HepG2 (cell line): ENCODE results near the gene RBM47. TPM values are rescaled to one million over a fixed set of nuclear protein-coding genes. Genes with fewer than 3 reads are reported as not detected.
A peak's percentile ranks its signal among the peaks of the same experiment; 100 is the strongest.

Experiments
- CCAR2 ChIP-seq: fragments of 200-400 bp; formaldehyde crosslinking; optimal IDR thresholded peaks from 2 replicates; pipeline ENCODE3; 2018; ENCODE audit warnings: low read depth, mild to moderate bottlenecking, low read length, moderate library complexity
- CHD2 ChIP-seq: IDR thresholded peaks from 2 replicates; pipeline ENCODE4 v1.6.1; 2011; ENCODE audit warnings: low read depth, low read length, improper control_type of control experiment
- CSRNP1 ChIP-seq: sonication (generic); formaldehyde crosslinking; IDR thresholded peaks from 2 replicates; pipeline ENCODE4 v1.8.1; 2023; ENCODE audit warnings: mild to moderate bottlenecking, missing genetic modification reagents
- CSRNP2 ChIP-seq: sonication (generic); formaldehyde crosslinking; conservative IDR thresholded peaks from 2 replicates; pipeline ENCODE4 v1.8.0; 2022; ENCODE audit warnings: low read depth, missing genetic modification reagents
- FOXO1 ChIP-seq: sonication (generic); formaldehyde crosslinking; IDR thresholded peaks from 2 replicates; pipeline ENCODE4 v1.4.0; 2020; ENCODE audit warnings: missing genetic modification reagents
- HNRNPLL ChIP-seq: fragments of 200-400 bp; formaldehyde crosslinking; IDR thresholded peaks from 2 replicates; pipeline ENCODE4 v1.6.1; 2017; ENCODE audit warnings: mild to moderate bottlenecking, low read depth, low read length; ENCODE audit not compliant: poor library complexity, severe bottlenecking
- MAFG ChIP-seq: sonication (generic); formaldehyde crosslinking; IDR thresholded peaks from 2 replicates; pipeline ENCODE4 v1.5.1; 2020; ENCODE audit warnings: mild to moderate bottlenecking, missing genetic modification reagents
- MTF1 ChIP-seq: sonication (generic); formaldehyde crosslinking; IDR thresholded peaks from 2 replicates; pipeline ENCODE4 v1.5.0; 2020; ENCODE audit warnings: missing genetic modification reagents
- NR3C1 ChIP-seq: sonication (generic); formaldehyde crosslinking; IDR thresholded peaks from 2 replicates; pipeline ENCODE4 v1.4.0; 2020; ENCODE audit warnings: missing genetic modification reagents
- PHF5A ChIP-seq: IDR thresholded peaks from one replicate; pipeline ENCODE4 v1.6.1; 2018; ENCODE audit warnings: low read depth, missing genetic modification reagents; ENCODE audit not compliant: unreplicated experiment
- PLRG1 ChIP-seq: fragments of 450-650 bp; conservative IDR thresholded peaks from 2 replicates; pipeline ENCODE4 v1.6.1; 2016
- RFXAP ChIP-seq: sonication (generic); formaldehyde crosslinking; IDR thresholded peaks from 2 replicates; pipeline ENCODE4 v1.4.0; 2020; ENCODE audit warnings: missing genetic modification reagents, borderline replicate concordance
- SIN3B ChIP-seq: fragments of 150-350 bp; IDR thresholded peaks from 2 replicates; pipeline ENCODE4 v1.6.1; 2014; ENCODE audit warnings: low read length
- SMAD9 ChIP-seq: sonication (generic); formaldehyde crosslinking; IDR thresholded peaks from 2 replicates; pipeline ENCODE4 v1.5.1; 2020; ENCODE audit warnings: mild to moderate bottlenecking, missing genetic modification reagents
- SNAPC5 ChIP-seq: sonication (generic); formaldehyde crosslinking; IDR thresholded peaks from 2 replicates; pipeline ENCODE4 v1.8.1; 2023; ENCODE audit warnings: mild to moderate bottlenecking, missing genetic modification reagents, borderline replicate concordance
- SP1 ChIP-seq, 2 experiments: fragments of 450-650 bp in 1 of 2; sonication (generic) in 1 of 2; formaldehyde crosslinking in 1 of 2; IDR thresholded peaks; 2 replicates each; pipeline versions ENCODE4 v1.4.0 to v1.6.1; 2016 to 2020; ENCODE audit warnings: missing genetic modification reagents in 1 of 2
- SRF ChIP-seq: IDR thresholded peaks from 2 replicates; pipeline ENCODE4 v1.6.1; 2011; ENCODE audit warnings: mild to moderate bottlenecking, low read depth, low read length, moderate library complexity
- ZNF160 ChIP-seq: sonication (generic); formaldehyde crosslinking; IDR thresholded peaks from 2 replicates; pipeline ENCODE4 v1.8.0; 2022; ENCODE audit warnings: mild to moderate bottlenecking, inconsistent platforms, missing genetic modification reagents
- ZNF276 ChIP-seq: sonication (generic); formaldehyde crosslinking; IDR thresholded peaks from 2 replicates; pipeline ENCODE4 v1.4.0; 2020; ENCODE audit warnings: mild to moderate bottlenecking, low read depth, missing genetic modification reagents
- ZNF619 ChIP-seq: sonication (generic); formaldehyde crosslinking; IDR thresholded peaks from 2 replicates; pipeline ENCODE4 v1.4.0; 2020; ENCODE audit warnings: mild to moderate bottlenecking, missing genetic modification reagents
- ZNF781 ChIP-seq: sonication (generic); formaldehyde crosslinking; IDR thresholded peaks from 2 replicates; pipeline ENCODE4 v1.5.1; 2020; ENCODE audit warnings: borderline replicate concordance, mild to moderate bottlenecking, missing genetic modification reagents; ENCODE audit errors: not compliant biosample characterization
- polyA plus RNA-seq, 8 experiments: library from polyadenylated mRNA; depleted of rRNA in 3 of 8; stranded (reverse) in 7 of 8; unstranded in 1 of 8; fragments of >200 nt; fragmentation: Illumina TruSeq in 4 of 8; extraction: Trizol in 4 of 8; gene quantifications; 2 replicates each; pipeline versions ENCODE4 v1.2.1 to v1.2.3, GENCODE V29; 2011 to 2016; ENCODE audit warnings: low read depth in 4 of 8, missing spikeins in 1 of 8, mixed read lengths in 1 of 8; ENCODE audit not compliant: insufficient read depth in 1 of 8
- total RNA-seq, 5 experiments: library from RNA; depleted of rRNA; stranded (reverse); fragments of >200 nt; fragmentation: Illumina TruSeq; extraction: Trizol; gene quantifications; 2 replicates each; pipeline ENCODE4 v1.2.3, GENCODE V29; 2016; ENCODE audit warnings: low read depth in 1 of 5
- TF ChIP-seq, protein P1 (sequence below): IDR thresholded peaks from 2 replicates; pipeline ENCODE4 v1.6.1; 2016
- TF ChIP-seq, protein P2 (sequence below): sonication (generic); formaldehyde crosslinking; IDR thresholded peaks from 2 replicates; pipeline ENCODE4 v1.4.0; 2020; ENCODE audit warnings: missing genetic modification reagents, borderline replicate concordance

RBM47 gene
- total and polyA plus RNA-seq, 2 of the 13 experiments (the other 11 are each of a cell fraction or from before 2014, with no cell fraction given): 1.2 to 2.5 TPM

- TF ChIP-seq ZNF276: 0 out of 2 replicates have a peak, but pooled peaks have one; percentile 24
- no peak for TF ChIP-seq ZNF781
- TF ChIP-seq SIN3B: 0 out of 2 replicates have a peak, but pooled peaks have one; percentile 60
- TF ChIP-seq PHF5A: no peak
- TF ChIP-seq, protein P1, sequence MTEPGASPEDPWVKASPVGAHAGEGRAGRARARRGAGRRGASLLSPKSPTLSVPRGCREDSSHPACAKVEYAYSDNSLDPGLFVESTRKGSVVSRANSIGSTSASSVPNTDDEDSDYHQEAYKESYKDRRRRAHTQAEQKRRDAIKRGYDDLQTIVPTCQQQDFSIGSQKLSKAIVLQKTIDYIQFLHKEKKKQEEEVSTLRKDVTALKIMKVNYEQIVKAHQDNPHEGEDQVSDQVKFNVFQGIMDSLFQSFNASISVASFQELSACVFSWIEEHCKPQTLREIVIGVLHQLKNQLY (CRISPR knock-in tag): peak; percentile 61
- TF ChIP-seq MAFG: no peak
- no peak for TF ChIP-seq SP1 (IDR thresholded peaks at IDR 0.05)
- no peak for TF ChIP-seq SP1 (CRISPR knock-in tag; IDR thresholded peaks at IDR 0.05)
- no peak for TF ChIP-seq PLRG1
- TF ChIP-seq SRF: no peak
- no peak for TF ChIP-seq ZNF160 (CRISPR knock-in tag)
- no peak for TF ChIP-seq CCAR2
- no peak for TF ChIP-seq CHD2
- TF ChIP-seq CSRNP2: no peak
- TF ChIP-seq RFXAP (CRISPR knock-in tag): peak; percentile 79; the same call in 1 of the 2 replicates
- TF ChIP-seq, protein P2, sequence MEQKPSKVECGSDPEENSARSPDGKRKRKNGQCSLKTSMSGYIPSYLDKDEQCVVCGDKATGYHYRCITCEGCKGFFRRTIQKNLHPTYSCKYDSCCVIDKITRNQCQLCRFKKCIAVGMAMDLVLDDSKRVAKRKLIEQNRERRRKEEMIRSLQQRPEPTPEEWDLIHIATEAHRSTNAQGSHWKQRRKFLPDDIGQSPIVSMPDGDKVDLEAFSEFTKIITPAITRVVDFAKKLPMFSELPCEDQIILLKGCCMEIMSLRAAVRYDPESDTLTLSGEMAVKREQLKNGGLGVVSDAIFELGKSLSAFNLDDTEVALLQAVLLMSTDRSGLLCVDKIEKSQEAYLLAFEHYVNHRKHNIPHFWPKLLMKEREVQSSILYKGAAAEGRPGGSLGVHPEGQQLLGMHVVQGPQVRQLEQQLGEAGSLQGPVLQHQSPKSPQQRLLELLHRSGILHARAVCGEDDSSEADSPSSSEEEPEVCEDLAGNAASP: no peak
- TF ChIP-seq ZNF619: no peak
- TF ChIP-seq CSRNP1: no peak
- TF ChIP-seq SMAD9 (CRISPR knock-in tag): no peak
- no peak for TF ChIP-seq SNAPC5 (CRISPR knock-in tag)
- no peak for TF ChIP-seq HNRNPLL
- TF ChIP-seq NR3C1 (CRISPR knock-in tag): no peak
- TF ChIP-seq MTF1 (CRISPR knock-in tag): no peak
- no peak for TF ChIP-seq FOXO1 (CRISPR knock-in tag)
These were observed 52.8 kb downstream of the RBM47 start (continued) for GRCh38 chr4:40576651-40577480.
